GM21390 (cell line): ENCODE measurements around the gene DAD1.
"Not testable (repeated sequence)": the region's sequence is repeated elsewhere in the genome, so short reads cannot be mapped to it uniquely, and the experiment has no call there.

ENCODE experiments used
- ATAC-seq: cut with Tn5 transposase; IDR thresholded peaks from one replicate; pipeline ENCODE4 v1.9.1; 2021; ENCODE audit not compliant: unreplicated experiment

DAD1 gene

GRCh38 chr14:22553861-22554497 is 35.0 kb downstream of the DAD1 start:
- ATAC-seq, result not testable (repeated sequence)

DNA sequence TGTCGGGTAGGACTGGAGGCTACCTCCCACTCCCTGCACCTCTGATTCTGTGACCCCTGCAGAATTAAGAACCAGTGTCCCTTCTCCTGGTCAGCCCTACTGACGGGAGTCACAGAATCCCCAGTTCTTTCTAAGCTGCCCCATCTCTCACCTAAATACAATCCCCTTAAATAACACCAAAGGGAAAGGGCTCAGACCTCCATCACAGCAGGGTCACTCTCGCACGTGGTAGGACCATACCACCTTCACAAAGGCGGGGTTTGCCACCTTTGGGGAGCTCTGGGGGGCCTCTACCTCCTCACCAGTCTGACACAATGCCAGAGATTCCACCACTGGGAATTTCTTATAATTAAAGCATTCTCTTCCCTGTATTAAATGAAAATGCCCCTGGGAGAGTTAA is 35.6 kb downstream of the DAD1 start:
- ATAC-seq, result no peak

DNA sequence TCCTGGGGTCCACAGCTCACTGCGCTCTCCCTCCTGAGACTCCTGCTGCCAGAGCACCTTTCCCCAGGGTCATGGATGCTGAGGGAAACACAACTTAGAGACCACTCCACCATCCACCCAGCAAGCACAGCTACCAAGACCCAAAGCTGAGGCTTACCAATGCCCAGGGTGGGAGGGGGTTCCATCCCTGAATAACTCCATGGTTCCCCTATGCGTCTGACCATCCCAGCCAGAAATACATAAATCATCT is 36.3 kb downstream of the DAD1 start:
- no peak for ATAC-seq

GRCh38 chr14:22552001-22552826 is 36.8 kb downstream of the DAD1 start:
- ATAC-seq, result no peak

DNA sequence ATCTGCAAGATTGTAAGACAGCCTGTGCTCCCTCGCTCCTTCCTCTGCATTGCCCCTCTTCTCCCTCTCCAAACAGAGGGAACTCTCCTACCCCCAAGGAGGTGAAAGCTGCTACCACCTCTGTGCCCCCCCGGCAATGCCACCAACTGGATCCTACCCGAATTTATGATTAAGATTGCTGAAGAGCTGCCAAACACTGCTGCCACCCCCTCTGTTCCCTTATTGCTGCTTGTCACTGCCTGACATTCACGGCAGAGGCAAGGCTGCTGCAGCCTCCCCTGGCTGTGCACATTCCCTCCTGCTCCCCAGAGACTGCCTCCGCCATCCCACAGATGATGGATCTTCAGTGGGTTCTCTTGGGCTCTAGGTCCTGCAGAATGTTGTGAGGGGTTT is 37.4 kb downstream of the DAD1 start:
- ATAC-seq, result no peak

- peak; percentile 66 for ATAC-seq
Measured at GRCh38 chr14:22549981-22550673, 38.9 kb downstream of the DAD1 start.

- ATAC-seq, result no peak
Measured at GRCh38 chr14:22549324-22549962, 39.6 kb downstream of the DAD1 start.

DNA sequence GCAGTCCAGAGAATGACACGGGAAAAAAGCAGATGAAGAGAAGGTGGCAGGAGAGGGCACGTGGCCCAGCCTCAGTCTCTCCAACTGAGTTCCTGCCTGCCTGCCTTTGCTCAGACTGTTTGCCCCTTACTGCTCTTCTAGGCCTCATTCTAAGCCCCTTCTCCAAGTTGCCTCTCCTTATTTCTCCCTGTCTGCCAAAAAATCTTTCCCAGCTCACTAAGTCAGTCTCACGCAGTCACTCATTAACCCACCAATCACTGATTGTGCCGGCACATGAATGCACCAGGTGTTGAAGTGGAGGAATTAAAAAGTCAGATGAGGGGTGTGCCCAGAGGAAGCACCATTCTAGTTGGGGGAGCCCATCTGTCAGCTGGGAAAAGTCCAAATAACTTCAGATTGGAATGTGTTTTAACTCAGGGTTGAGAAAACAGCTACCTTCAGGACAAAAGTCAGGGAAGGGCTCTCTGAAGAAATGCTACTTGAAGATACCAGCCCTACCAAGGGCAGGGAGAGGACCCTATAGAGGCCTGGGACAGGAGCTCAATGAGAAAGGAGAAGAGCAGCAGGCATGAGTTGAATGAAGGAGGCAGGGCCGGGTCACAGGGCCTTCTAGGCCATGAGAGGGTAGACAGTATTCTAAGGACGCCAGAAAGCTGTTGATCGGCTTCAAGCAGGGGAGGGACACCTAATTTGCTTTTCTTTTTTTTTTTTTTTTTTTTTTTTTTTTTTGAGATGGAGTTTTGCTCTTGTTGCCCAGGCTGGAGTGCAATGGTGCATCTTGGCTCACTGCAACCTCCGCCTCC is 40.9 kb downstream of the DAD1 start:
- no peak for ATAC-seq

- no peak for ATAC-seq
Measured at GRCh38 chr14:22547313-22547947, 41.6 kb downstream of the DAD1 start.

DNA sequence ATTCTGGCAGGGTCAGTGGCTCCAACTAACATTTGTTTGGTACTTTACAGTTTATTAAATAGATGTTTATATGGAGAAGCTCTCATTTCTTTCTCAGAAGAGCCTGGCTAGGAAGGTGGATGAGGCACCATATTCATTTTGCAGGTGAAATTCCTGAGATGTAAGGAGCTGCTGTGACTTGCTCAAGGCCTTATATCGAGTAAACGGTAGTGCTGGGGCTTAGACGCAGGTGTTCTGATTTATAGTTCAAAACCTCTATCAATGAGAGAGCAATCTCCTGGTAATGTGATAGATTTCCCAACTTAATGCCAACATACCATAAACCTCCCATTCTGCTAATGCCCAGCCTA is 42.3 kb downstream of the DAD1 start:
- no peak for ATAC-seq

- no peak for ATAC-seq
Measured at GRCh38 chr14:22545842-22546721, 42.9 kb downstream of the DAD1 start.

DNA sequence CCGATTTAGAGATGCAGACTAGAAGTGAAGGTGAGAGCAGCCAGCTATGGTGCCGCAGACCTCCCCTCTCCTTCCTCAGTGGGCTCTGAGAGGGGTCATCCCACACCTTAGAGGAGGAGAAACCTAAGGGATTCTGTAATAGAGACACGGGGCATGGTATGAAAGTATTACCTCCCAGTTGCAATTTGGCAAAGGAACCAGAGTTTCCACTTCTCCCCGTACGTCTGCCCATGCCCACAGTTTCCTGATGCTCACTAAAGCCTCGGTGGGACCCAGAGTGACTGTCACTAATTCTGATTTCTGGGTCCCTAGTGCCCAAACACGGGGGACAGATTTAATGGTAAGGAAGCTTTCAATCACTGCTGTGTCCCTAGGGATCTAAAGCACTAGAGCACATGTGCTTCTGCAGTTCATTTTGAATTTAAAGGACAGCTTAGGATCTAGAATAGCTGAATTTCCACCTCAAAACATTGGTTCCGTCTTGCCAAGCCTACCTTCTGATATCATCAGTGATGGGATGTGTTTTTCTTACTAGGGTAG is 44.1 kb downstream of the DAD1 start:
- no peak for ATAC-seq

DNA sequence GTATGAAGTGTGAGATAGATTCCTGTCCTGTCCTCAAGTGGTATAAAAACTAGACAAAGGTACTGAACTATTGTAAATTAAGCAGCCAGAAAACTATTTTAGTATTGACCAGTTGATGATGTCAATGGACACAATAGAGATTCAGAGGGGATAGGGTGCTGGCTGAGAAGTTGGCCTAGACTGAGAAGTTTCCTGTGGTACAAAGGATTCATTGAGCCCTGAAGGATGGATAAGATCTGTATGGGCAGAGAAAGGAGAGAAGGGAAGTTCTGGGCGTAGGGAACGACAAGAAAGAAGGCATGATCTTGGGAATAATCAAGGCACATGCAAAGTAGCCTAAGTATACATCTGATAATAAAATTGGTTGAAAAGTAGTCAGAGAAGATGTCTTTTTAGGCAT is 44.6 kb downstream of the DAD1 start:
- ATAC-seq, result no peak

GRCh38 chr14:22543570-22544357 is 45.3 kb downstream of the DAD1 start:
- ATAC-seq, result not testable (repeated sequence)

DNA sequence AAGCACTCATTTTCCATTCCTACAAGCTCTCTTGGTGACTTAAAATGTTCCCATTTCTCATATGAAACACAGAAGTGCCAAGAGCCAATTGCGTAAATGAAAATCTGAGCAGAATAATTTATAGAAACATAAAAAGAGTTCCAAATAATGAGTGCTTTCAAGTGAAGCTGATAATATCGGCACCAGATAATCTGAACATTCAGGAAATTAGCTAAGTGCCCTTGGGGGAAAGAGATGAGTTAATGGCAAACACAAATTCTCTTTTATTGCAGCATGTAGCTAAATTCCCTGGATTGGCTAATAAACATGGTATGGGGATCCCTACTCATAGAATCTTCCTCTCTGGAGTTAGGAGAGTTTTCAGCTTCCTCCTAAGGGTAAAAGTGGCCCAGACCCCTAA is 46.7 kb downstream of the DAD1 start:
- no peak for ATAC-seq

GRCh38 chr14:22541721-22542120 is 47.3 kb downstream of the DAD1 start:
- no peak for ATAC-seq

GRCh38 chr14:22540811-22541360 is 48.1 kb downstream of the DAD1 start:
- no peak for ATAC-seq

- no peak for ATAC-seq
Measured at GRCh38 chr14:22540293-22540692, 48.7 kb downstream of the DAD1 start.
